Stimulated activated naive CD8-positive, alpha-beta T cell treated with anti-CD3 and anti-CD28 coated beads, Interleukin-15, Interleukin-2, amounts not matched to agents 100 U/mL and 50 U/mL, for 24 hours (primary cell): ENCODE data around the gene PLCB2.

Source experiments
- ATAC-seq: fragments of 150-1000 bp; cut with Tn5 transposase; one replicate; pipeline ENCODE4 v1.10.0; 2021
- DNase-seq: peaks from one replicate; pipeline ENCODE4 v3.0.0; 2021

Gene PLCB2

GRCh38 chr15:40327457-40327856 lies 19.7 kb upstream of the PLCB2 start:
- ATAC-seq, result no peak
- DNase-seq, result no peak

GRCh38 chr15:40325700-40326099 lies 18.0 kb upstream of the PLCB2 start:
- no peak for ATAC-seq
- DNase-seq, result no peak

- DNase-seq, result no peak
- ATAC-seq, result no peak
Measured at GRCh38 chr15:40325188-40325587, 17.5 kb upstream of the PLCB2 start.

- peak; percentile 53 for DNase-seq
- ATAC-seq, result no peak
Measured at GRCh38 chr15:40323953-40324937, 16.5 kb upstream of the PLCB2 start.

GRCh38 chr15:40323239-40323952 lies 15.7 kb upstream of the PLCB2 start, which contains the start of gene INAFM2:
Gene INAFM2 (plus strand): TSS chr15:40323692. CDS start chr15:40324056, 364 bp downstream.
- ATAC-seq (peak; percentile 98), DNase-seq (peak; percentile 92)

- ATAC-seq, result no peak
Measured at GRCh38 chr15:40322531-40323238, 14.9 kb upstream of the PLCB2 start.

GRCh38 chr15:40320931-40321371 lies 13.2 kb upstream of the PLCB2 start:
- peak; percentile 54 for DNase-seq
- no peak for ATAC-seq

More at GRCh38 chr15:40322531-40323238, 14.9 kb upstream of the PLCB2 start:
- DNase-seq, result no peak

- DNase-seq (no peak), ATAC-seq (no peak)
Measured at GRCh38 chr15:40320409-40320808, 12.7 kb upstream of the PLCB2 start.

- ATAC-seq (no peak), DNase-seq (no peak)
Measured at GRCh38 chr15:40317580-40317979, 9.8 kb upstream of the PLCB2 start.

GRCh38 chr15:40316931-40317330 lies 9.2 kb upstream of the PLCB2 start:
- DNase-seq (no peak), ATAC-seq (no peak)

- DNase-seq (no peak), ATAC-seq (no peak)
Measured at GRCh38 chr15:40314723-40315276, 7.1 kb upstream of the PLCB2 start.

- no peak for ATAC-seq
- DNase-seq, result no peak
Measured at GRCh38 chr15:40313531-40314398, 6.0 kb upstream of the PLCB2 start.

GRCh38 chr15:40312370-40313158 lies 4.8 kb upstream of the PLCB2 start:
- no peak for DNase-seq

GRCh38 chr15:40310993-40311392 lies 3.3 kb upstream of the PLCB2 start:
- ATAC-seq, result no peak
- DNase-seq, result no peak

More at GRCh38 chr15:40312370-40313158, 4.8 kb upstream of the PLCB2 start:
- ATAC-seq, result no peak

GRCh38 chr15:40310001-40310959 lies 2.5 kb upstream of the PLCB2 start:
- ATAC-seq (peak; percentile 48), DNase-seq (peak; percentile 81)

GRCh38 chr15:40309344-40309862 lies 1.7 kb upstream of the PLCB2 start:
- ATAC-seq, result no peak

GRCh38 chr15:40306908-40307307 lies 827 bp downstream of the PLCB2 start:
- ATAC-seq, result no peak
- DNase-seq, result peak; percentile 25

More at GRCh38 chr15:40309344-40309862, 1.7 kb upstream of the PLCB2 start:
- no peak for DNase-seq

GRCh38 chr15:40306371-40306770 lies 1.4 kb downstream of the PLCB2 start:
- ATAC-seq, result no peak
- no peak for DNase-seq

GRCh38 chr15:40305281-40305680 lies 2.5 kb downstream of the PLCB2 start:
- no peak for ATAC-seq
- DNase-seq, result no peak
